K562 (cell line): ENCODE results near the gene NEMP2. TPM values are rescaled to one million over a fixed set of nuclear protein-coding genes. Genes with fewer than 3 reads are reported as not detected.

Experiments
- ATAC-seq: fragments of 200-7000 bp; cut with Tn5 transposase; 3 replicates; pipeline ENCODE4 v1.9.1; 2020; ENCODE audit warnings: moderate library complexity
- BruUV-seq: library from RNA; stranded (reverse); fragments of 400-500 nt; replicated peaks from 2 replicates; lab custom pipeline; 2021; lab: Mats Ljungman, UMichigan
- CTCF ChIA-PET: fragments of 300-600 bp; formaldehyde crosslinking; extraction: SDS; loops from one replicate; lab custom pipeline; 2021; ENCODE audit warnings: low intra/inter-chr PET ratio; lab: Yijun Ruan, JAX
- POLR2A ChIA-PET: fragments of 300-600, 350-650 bp; sonication (Branson Sonifier 250); formaldehyde crosslinking; extraction: SDS; loops from one replicate; lab custom pipeline; 2021; ENCODE audit warnings: antibody characterized with exemption, inconsistent platforms; lab: Yijun Ruan, JAX
- DNase-seq, 4 experiments: peaks; one replicate each; pipeline versions ENCODE4 v3.0.0 to v3.0.0-alpha.2; 2011 to 2018; ENCODE audit warnings: low spot score in 3 of 4, mixed read lengths in 3 of 4; ENCODE audit errors: extremely low read depth in 1 of 4
- FAIRE-seq: peaks from 2 replicates; lab custom pipeline; 2011; peaks lifted over from hg19 to GRCh38; lab: Jason Lieb, UNC
- H2AFZ ChIP-seq: 2 replicates; pipeline ENCODE4 v1.6.0; 2011; ENCODE audit warnings: low read depth, low read length, control low read depth, inconsistent platforms
- H3K27ac ChIP-seq: fragments of 200-600 bp; 3 replicates; pipeline ENCODE4 v1.8.0; 2011; ENCODE audit warnings: low read depth, mild to moderate bottlenecking, control low read depth, inconsistent platforms, low read length, moderate library complexity, mixed read lengths; ENCODE audit errors: extremely low read depth
- H3K27me3 ChIP-seq, 2 experiments: fragments of 300-600 bp in 1 of 2; 2 replicates in 1 of 2; 3 replicates in 1 of 2; pipeline versions ENCODE4 v1.6.0 to v1.8.0; 2011; ENCODE audit warnings: inconsistent platforms in 2 of 2, low read length in 2 of 2, mild to moderate bottlenecking in 1 of 2, mixed read lengths in 1 of 2, moderate library complexity in 1 of 2; ENCODE audit not compliant: control insufficient read depth in 2 of 2, insufficient read depth in 2 of 2
- H3K36me3 ChIP-seq: fragments of 300-600 bp; 3 replicates; pipeline ENCODE4 v1.8.0; 2011; ENCODE audit warnings: mild to moderate bottlenecking, low read length, inconsistent platforms; ENCODE audit not compliant: control insufficient read depth, insufficient read depth
- H3K4me1 ChIP-seq, 2 experiments: fragments of 200-600 bp in 1 of 2; replicated peaks in 1 of 2; 2 replicates in 1 of 2; 3 replicates in 1 of 2; pipeline versions ENCODE4 v1.5.1 to v1.8.0; 2011; ENCODE audit warnings: inconsistent platforms in 2 of 2, low read length in 2 of 2, mild to moderate bottlenecking in 1 of 2, mixed read lengths in 1 of 2, moderate library complexity in 1 of 2; ENCODE audit not compliant: control insufficient read depth in 2 of 2, insufficient read depth in 2 of 2
- H3K4me2 ChIP-seq: 2 replicates; pipeline ENCODE4 v1.6.1; 2011; ENCODE audit warnings: low read length, control low read depth, inconsistent platforms, mixed read lengths; ENCODE audit not compliant: insufficient read depth
- H3K4me3 ChIP-seq: fragments of 200-600 bp; sonication (generic), shearing (Covaris generic); 2 replicates; pipeline ENCODE4 v1.5.1; 2016; ENCODE audit warnings: control low read depth, inconsistent platforms
- H3K79me2 ChIP-seq: fragments of 200-600 bp; 3 replicates; pipeline ENCODE4 v1.8.0; 2011; ENCODE audit warnings: low read length, inconsistent platforms; ENCODE audit not compliant: control insufficient read depth, insufficient read depth
- H3K9ac ChIP-seq, 2 experiments: 2 replicates each; pipeline versions ENCODE4 v1.6.0 to v1.6.1; 2011; ENCODE audit warnings: low read depth in 2 of 2, low read length in 2 of 2, control low read depth in 1 of 2, inconsistent platforms in 1 of 2, mild to moderate bottlenecking in 1 of 2, mixed read lengths in 1 of 2; ENCODE audit not compliant: insufficient read depth in 1 of 2
- H3K9me1 ChIP-seq: one replicate; pipeline ENCODE4 v1.6.0; 2011; ENCODE audit warnings: inconsistent platforms, mild to moderate bottlenecking, low read length, moderate library complexity; ENCODE audit not compliant: control insufficient read depth, insufficient read depth
- H3K9me3 ChIP-seq: replicated peaks from 2 replicates; pipeline ENCODE4 v1.5.1; 2011; ENCODE audit warnings: low read depth, low read length, inconsistent platforms; ENCODE audit not compliant: control insufficient read depth, insufficient read depth
- H4K20me1 ChIP-seq: replicated peaks from 2 replicates; pipeline ENCODE4 v1.6.1; 2011; ENCODE audit warnings: low read length, inconsistent platforms, mixed read lengths; ENCODE audit not compliant: control insufficient read depth, insufficient read depth
- CEBPB ChIP-seq: fragments of 450-650 bp; IDR thresholded peaks from 2 replicates; pipeline ENCODE4 v1.6.1; 2016; ENCODE audit warnings: missing genetic modification characterization, missing compliant biosample characterization
- EP300 ChIP-seq: IDR thresholded peaks from 2 replicates; pipeline ENCODE4 v1.6.1; 2012; ENCODE audit warnings: low read length, improper control_type of control experiment
- FOXJ3 ChIP-seq: sonication (generic); formaldehyde crosslinking; IDR thresholded peaks from 2 replicates; pipeline ENCODE4 v1.4.0; 2020; ENCODE audit warnings: mild to moderate bottlenecking, missing genetic modification reagents
- KDM4B ChIP-seq, 2 experiments: fragments of 450-650 bp in 1 of 2; sonication (generic) in 1 of 2; IDR thresholded peaks; 2 replicates each; pipeline ENCODE4 v1.6.1; 2016 to 2017; ENCODE audit warnings: borderline replicate concordance in 2 of 2, antibody characterized with exemption in 1 of 2, low read depth in 1 of 2, mild to moderate bottlenecking in 1 of 2
- NCOA4 ChIP-seq: fragments of 450-650 bp; IDR thresholded peaks from 2 replicates; pipeline ENCODE4 v1.6.1; 2018; ENCODE audit warnings: mild to moderate bottlenecking; ENCODE audit not compliant: partially characterized antibody
- NR2C1 ChIP-seq, 2 experiments: fragments of 450-650 bp; IDR thresholded peaks; 2 replicates each; pipeline ENCODE4 v1.6.1; 2017; ENCODE audit warnings: mild to moderate bottlenecking in 2 of 2, antibody characterized with exemption in 1 of 2, inconsistent platforms in 1 of 2, missing compliant biosample characterization in 1 of 2, missing genetic modification characterization in 1 of 2
- POLR3A ChIP-seq: IDR thresholded peaks from 2 replicates; pipeline ENCODE4 v1.6.1; 2011; ENCODE audit warnings: borderline replicate concordance, mild to moderate bottlenecking, moderate library complexity; ENCODE audit not compliant: insufficient read length, insufficient read depth; ENCODE audit errors: extremely low read depth
- SIN3A ChIP-seq, 2 experiments: fragments of 150-350 bp in 1 of 2; IDR thresholded peaks; 2 replicates each; pipeline ENCODE4 v1.6.1; 2011 to 2016; ENCODE audit warnings: borderline replicate concordance in 2 of 2, low read depth in 2 of 2, low read length in 2 of 2, mild to moderate bottlenecking in 2 of 2, moderate library complexity in 2 of 2; ENCODE audit not compliant: control insufficient read depth in 1 of 2
- SIN3B ChIP-seq: fragments of 450-650 bp; IDR thresholded peaks from 2 replicates; pipeline ENCODE4 v1.6.1; 2017; ENCODE audit warnings: low read depth, mild to moderate bottlenecking, moderate library complexity
- SP2 ChIP-seq: IDR thresholded peaks from 2 replicates; pipeline ENCODE4 v1.6.1; 2011; ENCODE audit warnings: mild to moderate bottlenecking, low read depth, low read length, moderate library complexity; ENCODE audit not compliant: poor library complexity, severe bottlenecking; ENCODE audit errors: extremely low read depth
- USF2 ChIP-seq: sonication (generic); formaldehyde crosslinking; IDR thresholded peaks from 2 replicates; pipeline ENCODE4 v1.5.0; 2020; ENCODE audit warnings: missing genetic modification reagents
- ZBTB26 ChIP-seq: fragments of 450-650 bp; formaldehyde crosslinking; IDR thresholded peaks from 2 replicates; pipeline ENCODE4 v1.4.0; 2022; ENCODE audit warnings: missing genetic modification characterization
- ZC3H11A ChIP-seq: IDR thresholded peaks from 2 replicates; pipeline ENCODE4 v1.6.1; 2012; ENCODE audit warnings: low read depth, low read length, improper control_type of control experiment
- WGBS: fragments of 100-300 bp; shearing (Covaris generic); methylation state at CpG from one replicate; pipeline ENCODE4 v1.1.6; 2016; ENCODE audit warnings: low coverage, mixed read lengths; ENCODE audit not compliant: insufficient coverage; ENCODE audit errors: missing lambda C conversion rate; 5-methylcytosine and 5-hydroxymethylcytosine counted together
- in situ Hi-C: fragments of 300-500 bp; cut with MboI; formaldehyde crosslinking; loops from 4 replicates; pipeline ENCODE4 v1.15.0; 2018; ENCODE audit warnings: inconsistent platforms, mixed read lengths
- intact Hi-C: fragments of 100-400 bp; cut with micrococcal nuclease; formaldehyde crosslinking; loops from 2 replicates; pipeline ENCODE4 v1.14.2; 2022
- polyA plus RNA-seq, 8 experiments: library from polyadenylated mRNA; depleted of rRNA in 4 of 8; stranded (reverse) in 5 of 8; unstranded in 3 of 8; fragments of >200 nt; fragmentation: Nextera tagmentation in 2 of 8; fragmentation: Illumina TruSeq in 1 of 8; extraction: Ambion mirVana in 2 of 8; extraction: Trizol in 1 of 8; gene quantifications; 2 replicates each; pipeline versions ENCODE4 v1.2.1 to v1.2.3, GENCODE V29; 2011 to 2014; ENCODE audit warnings: inconsistent platforms in 1 of 8, missing spikeins in 1 of 8
- total RNA-seq, 7 experiments: library from RNA; depleted of rRNA in 6 of 7; stranded (reverse); fragments of >200 nt in 6 of 7; fragmentation: Illumina TruSeq in 2 of 7; extraction: Trizol in 2 of 7; gene quantifications; 2 replicates each; pipeline versions ENCODE4 v1.2.1 to v1.2.3, GENCODE V29; 2011 to 2021; ENCODE audit warnings: low replicate concordance in 1 of 7
- TF ChIP-seq, protein P1 (sequence below): fragments of 200-400 bp; formaldehyde crosslinking; IDR thresholded peaks from 2 replicates; pipeline ENCODE4 v1.6.1; 2017; ENCODE audit warnings: mild to moderate bottlenecking, low read depth, low read length, moderate library complexity
- TF ChIP-seq, protein P2 (sequence below), 2 experiments: fragments of 450-650 bp in 1 of 2; sonication (generic) in 1 of 2; formaldehyde crosslinking in 1 of 2; IDR thresholded peaks in 1 of 2; conservative IDR thresholded peaks in 1 of 2; 2 replicates each; pipeline versions ENCODE4 v1.6.1 to v1.8.1; 2016 to 2023; ENCODE audit warnings: mild to moderate bottlenecking in 2 of 2, moderate library complexity in 2 of 2, inconsistent platforms in 1 of 2, missing genetic modification reagents in 1 of 2

The NEMP2 gene
- total and polyA plus RNA-seq, 9 of the 15 experiments (the other 6 are each of a cell fraction or from before 2014, with no cell fraction given): 0.32 to 3.0 (median 1.7) TPM

DNA sequence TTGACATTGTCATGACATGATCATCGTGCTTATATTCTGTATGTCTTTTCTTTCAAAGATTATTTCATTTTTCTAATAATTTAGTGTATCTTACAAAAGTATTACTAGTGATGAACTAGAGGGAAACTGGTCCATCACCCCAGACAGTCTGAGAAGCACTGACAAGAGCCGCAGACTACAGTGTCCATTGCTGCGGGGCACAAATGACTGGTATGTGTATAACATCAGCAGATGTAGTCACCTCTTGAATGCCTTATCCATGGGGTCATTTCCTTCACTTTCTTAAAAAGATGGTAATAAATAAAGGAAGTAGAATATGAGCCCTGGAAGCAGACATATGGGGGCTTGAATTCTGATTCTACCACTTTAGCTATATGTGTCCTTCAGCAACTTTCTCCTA is 29.6 kb downstream of the NEMP2 start (continued):
- TF ChIP-seq SIN3A (IDR thresholded peaks at IDR 0.05; ENCODE audit: borderline replicate concordance in 2 of 2, control insufficient read depth in 1 of 2, low read depth in 2 of 2, low read length in 2 of 2) (no peak), CEBPB (no peak), ZC3H11A (no peak)

GRCh38 chr2:190503088-190503487 is 31.4 kb downstream of the NEMP2 start:
- Histone ChIP-seq H3K9me1 (no peaks in the 10 kb centered on the region), H3K9me3 (no peaks in the 10 kb centered on the region), H3K79me2 (no peaks in the 10 kb centered on the region), H3K27ac (no peak overlapping the region), H2AFZ (no peak overlapping the region), H4K20me1 (no peaks in the 10 kb centered on the region), H3K4me2 (no peak overlapping the region), H3K4me3 (no peak overlapping the region), H3K27me3 (no peaks in the 10 kb centered on the region), H3K36me3 (no peaks in the 10 kb centered on the region; the same call in 2 of the 3 replicates), H3K4me1 (peaks cover 0 to 4% of the 10 kb centered on the region in 2 experiments; a peak in 3 of 5 replicates), H3K9ac (no peak overlapping the region)
- ChIA-PET POLR2A (interaction anchor here (1.1 kb wide), 1 partner anchor 62 kb away, joined by 3 read pairs; no protein-coding TSS in a partner anchor), CTCF (no interaction called here)
- ATAC-seq (no peak; the same call in 2 of the 3 replicates), DNase-seq (no peak), FAIRE-seq (no peak)
- 58% methylated on average over 2 of the region's 3 CpGs for WGBS
- intact Hi-C loops: no loop called here
- in situ Hi-C loops: loop anchor here (10.0 kb wide), 1 partner anchor 418 kb away; no protein-coding TSS in a partner anchor
- no TSS peak for BruUV-seq
- TF ChIP-seq, protein P1, sequence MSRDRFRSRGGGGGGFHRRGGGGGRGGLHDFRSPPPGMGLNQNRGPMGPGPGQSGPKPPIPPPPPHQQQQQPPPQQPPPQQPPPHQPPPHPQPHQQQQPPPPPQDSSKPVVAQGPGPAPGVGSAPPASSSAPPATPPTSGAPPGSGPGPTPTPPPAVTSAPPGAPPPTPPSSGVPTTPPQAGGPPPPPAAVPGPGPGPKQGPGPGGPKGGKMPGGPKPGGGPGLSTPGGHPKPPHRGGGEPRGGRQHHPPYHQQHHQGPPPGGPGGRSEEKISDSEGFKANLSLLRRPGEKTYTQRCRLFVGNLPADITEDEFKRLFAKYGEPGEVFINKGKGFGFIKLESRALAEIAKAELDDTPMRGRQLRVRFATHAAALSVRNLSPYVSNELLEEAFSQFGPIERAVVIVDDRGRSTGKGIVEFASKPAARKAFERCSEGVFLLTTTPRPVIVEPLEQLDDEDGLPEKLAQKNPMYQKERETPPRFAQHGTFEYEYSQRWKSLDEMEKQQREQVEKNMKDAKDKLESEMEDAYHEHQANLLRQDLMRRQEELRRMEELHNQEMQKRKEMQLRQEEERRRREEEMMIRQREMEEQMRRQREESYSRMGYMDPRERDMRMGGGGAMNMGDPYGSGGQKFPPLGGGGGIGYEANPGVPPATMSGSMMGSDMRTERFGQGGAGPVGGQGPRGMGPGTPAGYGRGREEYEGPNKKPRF: no peak
- TF ChIP-seq ZBTB26 (CRISPR knock-in tag) (no peak), SIN3B (no peak), NR2C1 (IDR thresholded peaks at IDR 0.05) (no peak), NR2C1 (tag; IDR thresholded peaks at IDR 0.05) (no peak), NCOA4 (no peak), USF2 (CRISPR knock-in tag) (no peak), FOXJ3 (CRISPR knock-in tag) (no peak), SP2 (no peak), POLR3A (no peak), EP300 (no peak), KDM4B (IDR thresholded peaks at IDR 0.05; ENCODE audit: borderline replicate concordance in 2 of 2, low read depth in 1 of 2) (no peak)
- TF ChIP-seq, protein P2, sequence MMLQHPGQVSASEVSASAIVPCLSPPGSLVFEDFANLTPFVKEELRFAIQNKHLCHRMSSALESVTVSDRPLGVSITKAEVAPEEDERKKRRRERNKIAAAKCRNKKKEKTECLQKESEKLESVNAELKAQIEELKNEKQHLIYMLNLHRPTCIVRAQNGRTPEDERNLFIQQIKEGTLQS (IDR thresholded peaks at IDR 0.05): no peak
- TF ChIP-seq, protein P2 (CRISPR knock-in tag; conservative IDR thresholded peaks at IDR 0.05): no peak
